A549 (cell line): Measurements from ENCODE around the gene PSMD1. TPM values are rescaled to one million over a fixed set of nuclear protein-coding genes. Genes with fewer than 3 reads are reported as not detected.

Source experiments
- ATAC-seq, 2 experiments: fragments of 200-7000 bp in 1 of 2; fragments of >200 bp in 1 of 2; cut with Nextera tagmentation in 1 of 2; cut with Tn5 transposase in 1 of 2; 3 replicates each; pipeline versions ENCODE4 v1.8.0 to v1.9.1; 2018 to 2020; ENCODE audit warnings: mild to moderate bottlenecking in 1 of 2, moderate library complexity in 1 of 2
- CTCF ChIA-PET: fragments of 300-600 bp; sonication (Branson Sonifier 250); formaldehyde crosslinking; extraction: SDS; loops from one replicate; lab custom pipeline; 2021; ENCODE audit warnings: antibody characterized with exemption, inconsistent platforms; lab: Yijun Ruan, JAX
- POLR2A ChIA-PET: fragments of 350-600 bp; formaldehyde crosslinking; extraction: SDS; loops from one replicate; lab custom pipeline; 2021; ENCODE audit warnings: antibody characterized with exemption, inconsistent platforms; lab: Yijun Ruan, JAX
- DNase-seq, 2 experiments: peaks; one replicate each; pipeline versions ENCODE4 v3.0.0 to v3.0.0-alpha.2; 2011 to 2016; ENCODE audit warnings: low read depth in 1 of 2, low spot score in 1 of 2
- FAIRE-seq: peaks from 2 replicates; lab custom pipeline; 2011; peaks lifted over from hg19 to GRCh38; lab: Jason Lieb, UNC
- H3K27ac ChIP-seq, 2 experiments: fragments of >200 bp; sonication (Bioruptor Twin); formaldehyde crosslinking; 3 replicates each; pipeline ENCODE4 v1.5.1; 2016 to 2017
- H3K4me1 ChIP-seq: fragments of >200 bp; sonication (Bioruptor Twin); formaldehyde crosslinking; 3 replicates; pipeline ENCODE4 v1.6.1; 2016
- H3K4me2 ChIP-seq: fragments of >200 bp; sonication (Bioruptor Twin); formaldehyde crosslinking; 3 replicates; pipeline ENCODE4 v1.6.1; 2016
- H3K4me3 ChIP-seq: fragments of >200 bp; sonication (Bioruptor Twin); formaldehyde crosslinking; 3 replicates; pipeline ENCODE4 v1.5.1; 2016
- H3K9me3 ChIP-seq: fragments of >200 bp; sonication (Bioruptor Twin); formaldehyde crosslinking; 3 replicates; pipeline ENCODE4 v1.6.1; 2016
- BCL3 ChIP-seq: fragments of >200 bp; sonication (Bioruptor Twin); formaldehyde crosslinking; IDR thresholded peaks from 3 replicates; pipeline ENCODE4 v1.6.1; 2016
- CBX2 ChIP-seq: fragments of 200-600 bp; sonication (generic); IDR thresholded peaks from 2 replicates; pipeline ENCODE4 v1.6.1; 2016; ENCODE audit warnings: low read depth, mild to moderate bottlenecking, borderline replicate concordance
- CHD2 ChIP-seq: fragments of 150-350 bp; IDR thresholded peaks from 2 replicates; pipeline ENCODE4 v1.6.1; 2014; ENCODE audit warnings: low read length; ENCODE audit not compliant: partially characterized antibody
- CHD4 ChIP-seq: fragments of 200-600 bp; sonication (generic); IDR thresholded peaks from 2 replicates; pipeline ENCODE4 v1.6.1; 2016; ENCODE audit warnings: antibody characterized with exemption, mild to moderate bottlenecking, borderline replicate concordance
- EHF ChIP-seq: fragments of 250-450 bp; sonication (Bioruptor Pico); IDR thresholded peaks from 2 replicates; pipeline ENCODE4 v1.5.0; 2020; ENCODE audit warnings: mild to moderate bottlenecking
- EHMT2 ChIP-seq: fragments of 200-600 bp; sonication (generic); IDR thresholded peaks from 2 replicates; pipeline ENCODE4 v1.6.1; 2016; ENCODE audit warnings: antibody characterized with exemption, low read depth, mild to moderate bottlenecking, moderate library complexity
- ESRRA ChIP-seq: fragments of 150-350 bp; IDR thresholded peaks from 2 replicates; pipeline ENCODE4 v1.6.1; 2014; ENCODE audit warnings: mild to moderate bottlenecking, low read length, borderline replicate concordance
- FOSB ChIP-seq: fragments of 250-450 bp; sonication (Bioruptor Pico); IDR thresholded peaks from 2 replicates; pipeline ENCODE4 v1.5.0; 2020; ENCODE audit warnings: mild to moderate bottlenecking, moderate library complexity
- FOSL2 ChIP-seq, 2 experiments: fragments of 450-650 bp in 1 of 2; fragments of >200 bp in 1 of 2; sonication (Bioruptor Twin) in 1 of 2; formaldehyde crosslinking; IDR thresholded peaks; 2 replicates each; pipeline versions ENCODE4 v1.5.0 to v1.6.1; 2016 to 2020; ENCODE audit warnings: mild to moderate bottlenecking in 1 of 2, moderate library complexity in 1 of 2
- GATA3 ChIP-seq: IDR thresholded peaks from 2 replicates; pipeline ENCODE4 v1.6.1; 2012; ENCODE audit warnings: borderline replicate concordance
- HDAC2 ChIP-seq: fragments of 200-600 bp; sonication (generic); IDR thresholded peaks from 2 replicates; pipeline ENCODE4 v1.6.1; 2016
- HOXB13 ChIP-seq: fragments of 250-450 bp; sonication (Bioruptor Pico); IDR thresholded peaks from 2 replicates; pipeline ENCODE4 v1.5.0; 2020; ENCODE audit warnings: low read depth, mild to moderate bottlenecking, moderate library complexity
- HOXB5 ChIP-seq: fragments of 250-450 bp; sonication (Bioruptor Pico); IDR thresholded peaks from 2 replicates; pipeline ENCODE4 v1.5.0; 2020; ENCODE audit warnings: mild to moderate bottlenecking, moderate library complexity
- JUNB ChIP-seq: fragments of >200 bp; sonication (Bioruptor Twin); formaldehyde crosslinking; IDR thresholded peaks from 2 replicates; pipeline ENCODE4 v1.6.1; 2016
- MAX ChIP-seq: IDR thresholded peaks from 2 replicates; pipeline ENCODE4 v1.6.1; 2012
- POLR2A ChIP-seq: IDR thresholded peaks from 2 replicates; pipeline ENCODE4 v1.6.1; 2012; ENCODE audit warnings: mild to moderate bottlenecking, low read length
- RNF2 ChIP-seq: fragments of 200-600 bp; sonication (generic); IDR thresholded peaks from 2 replicates; pipeline ENCODE4 v1.6.1; 2016; ENCODE audit warnings: low read depth, mild to moderate bottlenecking, antibody characterized with exemption, moderate library complexity, borderline replicate concordance
- TFCP2L1 ChIP-seq: fragments of 250-450 bp; sonication (Bioruptor Pico); IDR thresholded peaks from 2 replicates; pipeline ENCODE4 v1.5.0; 2021; ENCODE audit warnings: mild to moderate bottlenecking
- ZC3H11A ChIP-seq: fragments of 450-650 bp; IDR thresholded peaks from 2 replicates; pipeline ENCODE4 v1.6.1; 2014; ENCODE audit warnings: antibody characterized with exemption, mild to moderate bottlenecking
- ZNF302 ChIP-seq: fragments of 250-450 bp; sonication (Bioruptor Pico); IDR thresholded peaks from 2 replicates; pipeline ENCODE4 v1.9.0; 2021; ENCODE audit warnings: inconsistent platforms, mild to moderate bottlenecking, moderate library complexity
- WGBS: methylation state at CpG from one replicate; pipeline ENCODE4 v1.1.6; 2017; ENCODE audit errors: missing lambda C conversion rate; 5-methylcytosine and 5-hydroxymethylcytosine counted together
- polyA plus RNA-seq, 4 experiments: library from polyadenylated mRNA; depleted of rRNA in 3 of 4; stranded (reverse); fragments of >200 nt; fragmentation: RNase III in 1 of 4; extraction: RNeasy Plus Mini Kit Qiagen cat#74134 plus additional on column Dnase treatment in 1 of 4; gene quantifications; 2 replicates in 3 of 4; 3 replicates in 1 of 4; pipeline ENCODE4 v1.2.3, GENCODE V29; 2011 to 2017
- TF ChIP-seq, protein P1 (sequence below): fragments of 450-650 bp; IDR thresholded peaks from 2 replicates; pipeline ENCODE4 v1.6.1; 2014; ENCODE audit warnings: antibody characterized with exemption
- TF ChIP-seq, protein P2 (sequence below): IDR thresholded peaks from 2 replicates; pipeline ENCODE4 v1.6.1; 2012
- TF ChIP-seq, protein P3 (sequence below): fragments of 200-600 bp; sonication (generic); IDR thresholded peaks from 2 replicates; pipeline ENCODE4 v1.6.1; 2016; ENCODE audit warnings: antibody characterized with exemption, mild to moderate bottlenecking, moderate library complexity

Gene PSMD1
- polyA plus RNA-seq, 2 of the 4 experiments (the other 2 are of a cell fraction), result 122 to 248 TPM

GRCh38 chr2:231032575-231033140, 24.0 kb upstream of the PSMD1 start:
- Histone ChIP-seq H3K4me2 (no peak overlapping the region), H3K4me1 (peaks cover 22% of the 10 kb centered on the region), H3K9me3 (no peaks in the 10 kb centered on the region), H3K27ac (no peak overlapping the region), H3K4me3 (no peak overlapping the region)
- POLR2A ChIA-PET, result no interaction called here
- TF ChIP-seq HOXB13 (no peak), RNF2 (no peak), JUNB (no peak), POLR2A (no peak), ZNF302 (CRISPR knock-in tag) (no peak), MAX (no peak), HDAC2 (no peak), HOXB5 (CRISPR knock-in tag) (no peak), EHF (CRISPR knock-in tag) (no peak), CBX2 (no peak), FOSB (no peak), EHMT2 (no peak), GATA3 (no peak), FOSL2 (IDR thresholded peaks at IDR 0.05) (no peak), FOSL2 (CRISPR knock-in tag; IDR thresholded peaks at IDR 0.05) (no peak)
- TF ChIP-seq, protein P1, sequence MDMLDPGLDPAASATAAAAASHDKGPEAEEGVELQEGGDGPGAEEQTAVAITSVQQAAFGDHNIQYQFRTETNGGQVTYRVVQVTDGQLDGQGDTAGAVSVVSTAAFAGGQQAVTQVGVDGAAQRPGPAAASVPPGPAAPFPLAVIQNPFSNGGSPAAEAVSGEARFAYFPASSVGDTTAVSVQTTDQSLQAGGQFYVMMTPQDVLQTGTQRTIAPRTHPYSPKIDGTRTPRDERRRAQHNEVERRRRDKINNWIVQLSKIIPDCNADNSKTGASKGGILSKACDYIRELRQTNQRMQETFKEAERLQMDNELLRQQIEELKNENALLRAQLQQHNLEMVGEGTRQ, result no peak
- TF ChIP-seq, protein P2, sequence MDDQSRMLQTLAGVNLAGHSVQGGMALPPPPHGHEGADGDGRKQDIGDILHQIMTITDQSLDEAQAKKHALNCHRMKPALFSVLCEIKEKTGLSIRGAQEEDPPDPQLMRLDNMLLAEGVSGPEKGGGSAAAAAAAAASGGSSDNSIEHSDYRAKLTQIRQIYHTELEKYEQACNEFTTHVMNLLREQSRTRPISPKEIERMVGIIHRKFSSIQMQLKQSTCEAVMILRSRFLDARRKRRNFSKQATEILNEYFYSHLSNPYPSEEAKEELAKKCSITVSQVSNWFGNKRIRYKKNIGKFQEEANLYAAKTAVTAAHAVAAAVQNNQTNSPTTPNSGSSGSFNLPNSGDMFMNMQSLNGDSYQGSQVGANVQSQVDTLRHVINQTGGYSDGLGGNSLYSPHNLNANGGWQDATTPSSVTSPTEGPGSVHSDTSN, result no peak
- CTCF ChIA-PET, result interaction anchor here (0.8 to 4.6 kb wide), 5 partner anchors 16 to 419 kb away, joined by 3 to 17 read pairs (median 4); partner anchors contain the start of gene PSMD1
- DNase-seq, result no peak
- FAIRE-seq, result no peak
- WGBS, result 68% methylated on average over 5 of the region's 5 CpGs
- no peak for ATAC-seq

DNA sequence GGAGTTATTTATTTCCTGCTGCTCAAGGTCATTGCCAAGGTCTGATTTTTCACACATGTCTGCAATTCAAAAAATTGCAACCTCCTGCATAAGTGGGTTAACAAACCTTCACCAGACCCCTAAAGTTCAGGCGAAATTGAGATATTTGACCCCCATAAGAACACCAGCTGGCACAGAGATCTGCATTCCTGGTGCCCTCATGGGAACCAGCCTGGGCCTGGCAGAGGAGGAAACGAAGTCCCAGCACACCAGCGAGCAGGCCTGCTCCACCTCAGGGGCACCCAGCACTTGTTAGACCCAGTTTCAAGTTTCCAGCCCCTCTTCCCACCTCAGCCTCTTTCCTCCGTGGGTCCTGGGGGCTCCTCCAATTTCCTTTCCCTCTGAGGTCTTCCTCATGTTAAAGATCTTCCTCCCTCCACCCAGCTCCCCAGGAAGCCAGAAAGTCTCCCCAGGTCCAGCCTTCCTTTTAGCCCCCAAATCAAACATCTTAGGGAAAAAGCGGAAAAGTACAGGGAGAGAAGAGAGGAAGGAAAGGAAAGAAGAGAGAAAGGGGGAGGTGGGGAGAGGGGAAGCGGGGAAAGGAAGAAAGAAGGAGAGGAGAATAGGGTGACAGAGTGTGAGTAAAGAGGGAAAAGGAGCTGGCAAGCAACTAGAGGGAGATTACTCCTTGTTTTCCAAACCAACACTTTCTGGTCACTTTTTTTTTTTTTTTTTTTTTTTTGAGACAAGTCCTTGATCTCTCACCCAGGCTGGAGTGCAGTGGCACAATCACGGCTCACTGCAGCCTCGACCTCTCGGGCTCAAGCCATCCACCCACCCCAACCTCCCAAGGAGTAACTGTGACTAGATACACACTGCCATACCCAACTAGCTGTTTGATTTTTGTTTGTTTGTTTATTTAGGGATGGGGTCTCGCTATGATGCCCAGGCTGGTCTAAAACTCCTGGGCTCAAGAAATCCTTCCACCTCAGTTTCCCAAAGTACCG, 23.2 kb upstream of the PSMD1 start:
- ATAC-seq, result no peak
- H3K4me3 ChIP-seq, result no peak overlapping the region
- peak overlapping the region; percentile 59 for H3K4me2 ChIP-seq
- DNase-seq, result no peak
- WGBS, result 41% methylated on average over 11 of the region's 11 CpGs
- H3K9me3 ChIP-seq, result no peaks in the 10 kb centered on the region
- H3K27ac ChIP-seq, result peak overlapping the region in 1 of 2 experiments; percentile 37; a peak in 1 of 6 replicates
- ChIA-PET CTCF (interaction anchor here (0.8 to 4.6 kb wide), 4 partner anchors 19 to 418 kb away, joined by 3 to 17 read pairs (median 4); partner anchors contain the start of gene PSMD1), POLR2A (no interaction called here)
- H3K4me1 ChIP-seq, result peaks cover 25% of the 10 kb centered on the region
- no peak for TF ChIP-seq ESRRA
- TF ChIP-seq ZNF302 (CRISPR knock-in tag), result no peak
- no peak for TF ChIP-seq BCL3
- TF ChIP-seq CHD2, result no peak
- TF ChIP-seq POLR2A, result no peak
- no peak for TF ChIP-seq TFCP2L1 (CRISPR knock-in tag)
- no peak for TF ChIP-seq ZC3H11A
- no peak for TF ChIP-seq GATA3
- TF ChIP-seq, protein P3, sequence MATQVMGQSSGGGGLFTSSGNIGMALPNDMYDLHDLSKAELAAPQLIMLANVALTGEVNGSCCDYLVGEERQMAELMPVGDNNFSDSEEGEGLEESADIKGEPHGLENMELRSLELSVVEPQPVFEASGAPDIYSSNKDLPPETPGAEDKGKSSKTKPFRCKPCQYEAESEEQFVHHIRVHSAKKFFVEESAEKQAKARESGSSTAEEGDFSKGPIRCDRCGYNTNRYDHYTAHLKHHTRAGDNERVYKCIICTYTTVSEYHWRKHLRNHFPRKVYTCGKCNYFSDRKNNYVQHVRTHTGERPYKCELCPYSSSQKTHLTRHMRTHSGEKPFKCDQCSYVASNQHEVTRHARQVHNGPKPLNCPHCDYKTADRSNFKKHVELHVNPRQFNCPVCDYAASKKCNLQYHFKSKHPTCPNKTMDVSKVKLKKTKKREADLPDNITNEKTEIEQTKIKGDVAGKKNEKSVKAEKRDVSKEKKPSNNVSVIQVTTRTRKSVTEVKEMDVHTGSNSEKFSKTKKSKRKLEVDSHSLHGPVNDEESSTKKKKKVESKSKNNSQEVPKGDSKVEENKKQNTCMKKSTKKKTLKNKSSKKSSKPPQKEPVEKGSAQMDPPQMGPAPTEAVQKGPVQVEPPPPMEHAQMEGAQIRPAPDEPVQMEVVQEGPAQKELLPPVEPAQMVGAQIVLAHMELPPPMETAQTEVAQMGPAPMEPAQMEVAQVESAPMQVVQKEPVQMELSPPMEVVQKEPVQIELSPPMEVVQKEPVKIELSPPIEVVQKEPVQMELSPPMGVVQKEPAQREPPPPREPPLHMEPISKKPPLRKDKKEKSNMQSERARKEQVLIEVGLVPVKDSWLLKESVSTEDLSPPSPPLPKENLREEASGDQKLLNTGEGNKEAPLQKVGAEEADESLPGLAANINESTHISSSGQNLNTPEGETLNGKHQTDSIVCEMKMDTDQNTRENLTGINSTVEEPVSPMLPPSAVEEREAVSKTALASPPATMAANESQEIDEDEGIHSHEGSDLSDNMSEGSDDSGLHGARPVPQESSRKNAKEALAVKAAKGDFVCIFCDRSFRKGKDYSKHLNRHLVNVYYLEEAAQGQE, result no peak
- no peak for TF ChIP-seq HOXB5 (CRISPR knock-in tag)
- TF ChIP-seq CHD4, result no peak
- TF ChIP-seq FOSB, result no peak
- no peak for FAIRE-seq
